Stomach (tissue), 9 donors: Measurements from ENCODE around the gene XRCC4. TPM values are rescaled to one million over a fixed set of nuclear protein-coding genes. Genes with fewer than 3 reads are reported as not detected.

ENCODE experiments used
- DNase-seq, 2 donors: peaks; one replicate each; pipeline versions ENCODE4 v3.0.0 to v3.0.0-alpha.2; 2013 to 2019
- H3K27ac ChIP-seq, 5 donors: fragments of 200-600 bp in 4 of 5; sonication (generic) in 4 of 5; one replicate each; pipeline ENCODE4 v1.5.1; 2013 to 2019; ENCODE audit warnings: mild to moderate bottlenecking in 1 of 5, moderate library complexity in 1 of 5
- H3K27me3 ChIP-seq, 3 donors: fragments of 200-600 bp; sonication (generic); one replicate each; pipeline ENCODE4 v1.5.1; 2017 to 2019; ENCODE audit warnings: mixed run types in 1 of 3
- H3K36me3 ChIP-seq, 4 donors: fragments of 200-600 bp; sonication (generic); 1 replicate in 3 of 4; 2 replicates in 1 of 4; pipeline ENCODE4 v1.5.1; 2016 to 2019
- H3K4me1 ChIP-seq, 4 donors: fragments of 200-600 bp; sonication (generic); one replicate each; pipeline ENCODE4 v1.5.1; 2016 to 2019
- H3K4me3 ChIP-seq, 4 donors: fragments of 200-600 bp; sonication (generic) in 3 of 4; one replicate each; pipeline ENCODE4 v1.5.1; 2016 to 2019; ENCODE audit warnings: mild to moderate bottlenecking in 1 of 4
- H3K9me3 ChIP-seq, 4 donors: fragments of 200-600 bp; sonication (generic); one replicate each; pipeline ENCODE4 v1.5.1; 2016 to 2019
- EP300 ChIP-seq: sonication (generic); formaldehyde crosslinking; IDR thresholded peaks from one replicate; pipeline ENCODE4 v1.6.1; 2017; ENCODE audit warnings: antibody characterized with exemption
- POLR2A ChIP-seq, 4 donors: fragments of 450-650 bp; IDR thresholded peaks; one replicate each; pipeline ENCODE4 v1.6.1; 2016; ENCODE audit warnings: antibody characterized with exemption in 4 of 4, control low read depth in 2 of 4, mild to moderate bottlenecking in 1 of 4, moderate library complexity in 1 of 4
- POLR2AphosphoS5 ChIP-seq, 3 donors: sonication (generic); formaldehyde crosslinking; IDR thresholded peaks; one replicate each; pipeline ENCODE4 v1.6.1; 2016; ENCODE audit warnings: antibody characterized with exemption in 3 of 3
- WGBS, 5 donors: extraction: QIAGEN DNeasy Blood & Tissue Kit in 3 of 5; methylation state at CpG; one replicate each; pipeline versions ENCODE4 v1.1.5 to v1.1.7; 2013 to 2018; 5-methylcytosine and 5-hydroxymethylcytosine counted together
- intact Hi-C: fragments of 100-400 bp; cut with DNase I; formaldehyde crosslinking; loops from one replicate; pipeline ENCODE4 v1.15.1; 2023; ENCODE audit warnings: low total_unique reads
- polyA plus RNA-seq, 3 donors: library from polyadenylated mRNA; stranded (reverse); fragments of 200-250 nt; gene quantifications; one replicate each; pipeline ENCODE4 v1.2.3, GENCODE V29; 2013
- total RNA-seq, 5 donors: library from RNA; depleted of rRNA; stranded (reverse); fragments of >200 nt; gene quantifications; one replicate each; pipeline versions ENCODE4 v1.1.0 to v1.2.3, GENCODE V29; 2014 to 2016
- TF ChIP-seq, protein P1 (sequence below), 7 experiments: fragments of 450-650 bp in 4 of 7; fragments of 200-600 bp in 3 of 7; sonication (generic) in 3 of 7; IDR thresholded peaks; one replicate each; pipeline ENCODE4 v1.5.1; 2016 to 2019; ENCODE audit warnings: antibody characterized with exemption in 7 of 7, control low read depth in 2 of 7, mild to moderate bottlenecking in 1 of 7
- donor health status: healthy with polysubstance abuse.
- donor health status: Bipolar disorder and iron deficiency.
- donor health status: healthy.

The XRCC4 gene
- total and polyA plus RNA-seq, 8 donors: 0.45 to 14.2 (median 8.4) TPM; not detected in 1

DNA sequence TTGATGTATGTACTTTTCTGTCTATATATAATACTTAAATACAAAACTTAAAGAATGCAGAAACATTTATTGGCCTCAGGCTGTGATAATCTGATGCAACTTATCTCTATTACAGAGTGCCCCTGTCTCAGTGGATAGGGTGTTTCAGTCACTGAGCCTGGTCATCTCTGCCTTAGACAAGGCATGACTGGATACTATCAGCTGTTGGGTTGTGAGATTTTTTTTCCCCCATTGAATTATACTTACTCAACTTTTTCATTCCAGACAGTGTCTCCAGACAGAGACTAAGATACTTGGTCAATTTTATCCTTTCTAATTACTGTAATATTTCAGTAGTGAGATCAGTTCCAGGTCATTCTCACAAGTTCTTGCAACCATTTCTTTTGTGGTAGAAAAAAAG is 26.7 kb downstream of the XRCC4 start:
- no peak for DNase-seq
- intact Hi-C loops: no loop called here

DNA sequence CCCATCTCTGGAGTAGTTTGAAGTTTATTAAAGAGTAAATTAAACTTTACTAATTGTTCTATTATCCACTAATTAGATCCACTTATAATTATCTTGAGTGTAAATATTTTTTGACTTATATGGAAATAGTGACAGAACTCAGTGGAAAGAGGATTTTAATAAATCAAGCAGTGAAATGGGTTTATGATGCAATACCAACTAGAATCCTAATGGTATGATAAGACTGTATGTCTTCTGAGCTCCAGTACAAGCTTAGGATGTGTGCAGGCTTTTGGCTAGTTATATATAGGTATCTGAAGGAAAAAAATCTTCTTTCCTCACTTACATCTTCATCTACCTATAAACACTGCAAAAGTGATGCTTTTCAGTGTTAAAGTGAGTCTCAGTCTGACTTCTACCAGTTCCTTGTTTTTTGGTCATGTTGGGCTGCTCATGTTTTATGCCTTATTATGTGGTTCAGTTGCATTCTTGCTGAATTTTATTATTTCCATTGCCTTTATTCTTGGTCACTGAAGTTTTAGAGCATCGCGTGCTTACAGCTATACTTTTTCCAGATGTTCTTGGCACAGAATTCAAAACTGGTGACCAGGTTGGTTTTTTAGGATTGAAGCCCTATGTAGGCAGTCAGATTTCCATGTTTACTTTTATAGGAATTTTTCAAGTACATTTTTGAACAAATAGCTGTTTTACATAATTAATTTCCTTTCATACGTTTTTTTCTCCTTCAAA is 30.5 kb downstream of the XRCC4 start:
- no peaks in the 10 kb centered on the region for H3K4me1 ChIP-seq
- H3K27ac ChIP-seq: no peak overlapping the region
- H3K9me3 ChIP-seq: peaks cover 0 to 4% (median 0%) of the 10 kb centered on the region in 4 donors
- WGBS, 5 donors: 90 to 97% (median 95%) methylated on average over 3 of the region's 3 CpGs
- DNase-seq: no peak
- H3K4me3 ChIP-seq: no peak overlapping the region
- no peaks in the 10 kb centered on the region for H3K27me3 ChIP-seq
- peaks cover 0 to 6% (median 0%) of the 10 kb centered on the region in 4 donors for H3K36me3 ChIP-seq
- TF ChIP-seq POLR2AphosphoS5 (IDR thresholded peaks at IDR 0.05) (no peak), POLR2A (IDR thresholded peaks at IDR 0.05) (no peak), EP300 (no peak)
- TF ChIP-seq, protein P1, sequence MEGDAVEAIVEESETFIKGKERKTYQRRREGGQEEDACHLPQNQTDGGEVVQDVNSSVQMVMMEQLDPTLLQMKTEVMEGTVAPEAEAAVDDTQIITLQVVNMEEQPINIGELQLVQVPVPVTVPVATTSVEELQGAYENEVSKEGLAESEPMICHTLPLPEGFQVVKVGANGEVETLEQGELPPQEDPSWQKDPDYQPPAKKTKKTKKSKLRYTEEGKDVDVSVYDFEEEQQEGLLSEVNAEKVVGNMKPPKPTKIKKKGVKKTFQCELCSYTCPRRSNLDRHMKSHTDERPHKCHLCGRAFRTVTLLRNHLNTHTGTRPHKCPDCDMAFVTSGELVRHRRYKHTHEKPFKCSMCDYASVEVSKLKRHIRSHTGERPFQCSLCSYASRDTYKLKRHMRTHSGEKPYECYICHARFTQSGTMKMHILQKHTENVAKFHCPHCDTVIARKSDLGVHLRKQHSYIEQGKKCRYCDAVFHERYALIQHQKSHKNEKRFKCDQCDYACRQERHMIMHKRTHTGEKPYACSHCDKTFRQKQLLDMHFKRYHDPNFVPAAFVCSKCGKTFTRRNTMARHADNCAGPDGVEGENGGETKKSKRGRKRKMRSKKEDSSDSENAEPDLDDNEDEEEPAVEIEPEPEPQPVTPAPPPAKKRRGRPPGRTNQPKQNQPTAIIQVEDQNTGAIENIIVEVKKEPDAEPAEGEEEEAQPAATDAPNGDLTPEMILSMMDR (IDR thresholded peaks at IDR 0.05): no peak
- intact Hi-C loops: no loop called here

More for the DNA sequence above, 26.7 kb downstream of the XRCC4 start:
- no peaks in the 10 kb centered on the region for H3K9me3 ChIP-seq
- H3K36me3 ChIP-seq: no peaks in the 10 kb centered on the region
- TF ChIP-seq POLR2A (IDR thresholded peaks at IDR 0.05): no peak
- TF ChIP-seq, protein P1 (IDR thresholded peaks at IDR 0.05): no peak
- no peak for TF ChIP-seq EP300
- no peak for TF ChIP-seq POLR2AphosphoS5 (IDR thresholded peaks at IDR 0.05)
- no peaks in the 10 kb centered on the region for H3K27me3 ChIP-seq
- no peaks in the 10 kb centered on the region for H3K4me1 ChIP-seq
- H3K4me3 ChIP-seq: no peak overlapping the region
- H3K27ac ChIP-seq: no peak overlapping the region

DNA sequence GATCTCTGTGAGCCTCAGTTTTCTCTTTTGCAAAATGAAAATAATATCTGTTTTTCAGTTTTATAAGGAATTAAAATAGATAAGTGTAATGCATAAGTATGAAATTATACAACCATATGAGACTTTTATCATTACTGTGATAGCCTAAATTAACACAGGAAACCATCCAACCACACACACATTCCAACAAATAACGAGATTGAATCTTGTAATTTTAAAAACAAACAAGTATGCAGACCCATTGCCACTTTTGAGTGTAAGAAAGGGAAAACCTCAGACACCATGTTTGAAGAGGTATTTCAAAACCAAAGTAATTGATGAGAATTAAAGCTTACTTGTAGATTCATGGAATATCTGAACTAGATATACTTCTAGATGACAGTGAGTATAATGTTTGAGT is 32.0 kb downstream of the XRCC4 start:
- DNase-seq: no peak
- intact Hi-C loops: no loop called here
- Histone ChIP-seq H3K4me3 (no peak overlapping the region), H3K36me3 (peaks cover 0 to 20% (median 10%) of the 10 kb centered on the region in 4 donors), H3K27me3 (no peaks in the 10 kb centered on the region), H3K27ac (no peak overlapping the region), H3K4me1 (no peaks in the 10 kb centered on the region), H3K9me3 (peaks cover 0 to 17% (median 7%) of the 10 kb centered on the region in 4 donors)
- no peak for TF ChIP-seq EP300
- no peak for TF ChIP-seq POLR2A (IDR thresholded peaks at IDR 0.05)
- no peak for TF ChIP-seq POLR2AphosphoS5 (IDR thresholded peaks at IDR 0.05)
- TF ChIP-seq, protein P1 (IDR thresholded peaks at IDR 0.05): no peak
- 67 to 81% (median 73%) methylated on average over 1 of the region's 1 CpG for WGBS, 5 donors

DNA sequence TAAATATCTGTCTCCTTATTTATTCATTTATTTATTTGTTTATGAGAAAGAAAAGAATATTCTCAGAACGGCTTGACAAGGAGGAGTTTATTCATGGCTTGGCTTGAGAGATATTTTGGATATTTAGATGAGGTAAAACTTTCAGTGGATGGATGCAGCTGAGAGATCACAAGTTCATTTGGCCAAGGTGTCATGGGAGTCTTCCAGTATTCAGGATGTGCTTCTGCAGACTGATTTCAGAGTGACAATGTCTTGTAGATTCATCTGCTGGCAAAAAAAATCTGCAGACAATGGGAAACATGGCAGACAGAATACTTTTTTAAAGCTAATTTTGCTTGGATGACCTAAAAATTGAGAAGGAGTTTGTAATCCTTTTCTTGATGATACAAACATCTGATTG is 38.5 kb downstream of the XRCC4 start:
- no peak for DNase-seq
- TF ChIP-seq EP300: no peak
- TF ChIP-seq, protein P1 (IDR thresholded peaks at IDR 0.05): no peak
- no peak for TF ChIP-seq POLR2A (IDR thresholded peaks at IDR 0.05)
- TF ChIP-seq POLR2AphosphoS5 (IDR thresholded peaks at IDR 0.05): no peak
- WGBS, 5 donors: 71 to 86% (median 79%) methylated on average over 1 of the region's 1 CpG
- Histone ChIP-seq H3K4me1 (no peaks in the 10 kb centered on the region), H3K4me3 (no peak overlapping the region), H3K27ac (no peak overlapping the region), H3K9me3 (peaks cover 0 to 25% (median 11%) of the 10 kb centered on the region in 4 donors), H3K36me3 (peaks cover 0 to 21% (median 10%) of the 10 kb centered on the region in 4 donors), H3K27me3 (no peaks in the 10 kb centered on the region)
- intact Hi-C loops: no loop called here
